ENCODE measurements around the gene TMEM229B. TPM values are rescaled to one million over a fixed set of nuclear protein-coding genes. Genes with fewer than 3 reads are reported as not detected.

Gene TMEM229B
- total and polyA plus RNA-seq, 2 experiments from 2014 or later: 18.3 to 25.6 TPM

DNA sequence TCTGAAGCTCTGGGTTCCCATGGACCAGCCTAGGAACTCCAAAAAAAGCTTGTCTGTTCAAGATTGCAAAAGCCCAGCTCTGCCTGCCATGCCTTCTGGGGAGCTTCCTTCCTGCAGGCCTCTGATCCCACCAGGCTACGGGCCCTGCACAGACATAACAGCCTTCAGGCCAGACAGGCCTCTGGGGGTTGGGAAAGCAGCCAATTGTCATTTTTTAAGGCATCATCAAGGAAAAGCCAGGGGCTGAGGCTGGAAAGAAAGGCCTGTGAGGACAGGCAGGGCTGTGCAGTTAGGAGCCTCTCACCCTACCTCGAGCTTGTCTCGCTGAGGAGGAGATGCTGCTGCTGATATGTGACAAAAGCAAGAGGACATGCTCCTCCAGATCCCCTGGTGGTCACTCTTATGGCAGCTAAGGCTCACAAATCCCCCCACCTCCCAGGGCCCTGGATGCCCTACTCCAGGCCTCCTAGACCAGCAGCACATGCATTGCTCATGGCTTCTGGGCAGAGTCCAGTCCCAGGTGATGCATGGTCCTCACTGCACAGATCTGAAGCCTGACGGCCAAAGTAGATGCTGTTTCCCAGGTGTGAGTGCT is 2.9 kb downstream of the TMEM229B start:
- no peak overlapping the region for H3K4me2 ChIP-seq
- H3K4me1 ChIP-seq (ENCODE audit: insufficient read depth): no peaks in the 10 kb centered on the region
- no peaks in the 10 kb centered on the region for H3K27me3 ChIP-seq
- H3K9me3 ChIP-seq (ENCODE audit: low read depth): no peaks in the 10 kb centered on the region
- TF ChIP-seq, protein P1, sequence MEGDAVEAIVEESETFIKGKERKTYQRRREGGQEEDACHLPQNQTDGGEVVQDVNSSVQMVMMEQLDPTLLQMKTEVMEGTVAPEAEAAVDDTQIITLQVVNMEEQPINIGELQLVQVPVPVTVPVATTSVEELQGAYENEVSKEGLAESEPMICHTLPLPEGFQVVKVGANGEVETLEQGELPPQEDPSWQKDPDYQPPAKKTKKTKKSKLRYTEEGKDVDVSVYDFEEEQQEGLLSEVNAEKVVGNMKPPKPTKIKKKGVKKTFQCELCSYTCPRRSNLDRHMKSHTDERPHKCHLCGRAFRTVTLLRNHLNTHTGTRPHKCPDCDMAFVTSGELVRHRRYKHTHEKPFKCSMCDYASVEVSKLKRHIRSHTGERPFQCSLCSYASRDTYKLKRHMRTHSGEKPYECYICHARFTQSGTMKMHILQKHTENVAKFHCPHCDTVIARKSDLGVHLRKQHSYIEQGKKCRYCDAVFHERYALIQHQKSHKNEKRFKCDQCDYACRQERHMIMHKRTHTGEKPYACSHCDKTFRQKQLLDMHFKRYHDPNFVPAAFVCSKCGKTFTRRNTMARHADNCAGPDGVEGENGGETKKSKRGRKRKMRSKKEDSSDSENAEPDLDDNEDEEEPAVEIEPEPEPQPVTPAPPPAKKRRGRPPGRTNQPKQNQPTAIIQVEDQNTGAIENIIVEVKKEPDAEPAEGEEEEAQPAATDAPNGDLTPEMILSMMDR (IDR thresholded peaks at IDR 0.05; ENCODE audit: poor library complexity): no peak
- TF ChIP-seq EZH2phosphoT487 (IDR thresholded peaks at IDR 0.05; ENCODE audit: low read depth, severe bottlenecking, unreplicated experiment): no peak
- no peaks in the 10 kb centered on the region for H3K36me3 ChIP-seq (replicated peaks; ENCODE audit: insufficient read depth, low read depth)
- DNase-seq (ENCODE audit: low spot score): peak; percentile 36
- H2AFZ ChIP-seq: no peak overlapping the region
- 67% methylated on average over 4 of the region's 4 CpGs for WGBS (ENCODE audit: low lambda C conversion rate, missing lambda C conversion rate)
- no peaks in the 10 kb centered on the region for H3K9me2 ChIP-seq (replicated peaks; ENCODE audit: insufficient read depth)
- no peaks in the 10 kb centered on the region for H3K79me2 ChIP-seq
- no peaks in the 10 kb centered on the region for H4K20me1 ChIP-seq (ENCODE audit: insufficient read depth, poor library complexity, severe bottlenecking)
- H3K4me3 ChIP-seq: no peak overlapping the region
- H3K27ac ChIP-seq: no peak overlapping the region

DNA sequence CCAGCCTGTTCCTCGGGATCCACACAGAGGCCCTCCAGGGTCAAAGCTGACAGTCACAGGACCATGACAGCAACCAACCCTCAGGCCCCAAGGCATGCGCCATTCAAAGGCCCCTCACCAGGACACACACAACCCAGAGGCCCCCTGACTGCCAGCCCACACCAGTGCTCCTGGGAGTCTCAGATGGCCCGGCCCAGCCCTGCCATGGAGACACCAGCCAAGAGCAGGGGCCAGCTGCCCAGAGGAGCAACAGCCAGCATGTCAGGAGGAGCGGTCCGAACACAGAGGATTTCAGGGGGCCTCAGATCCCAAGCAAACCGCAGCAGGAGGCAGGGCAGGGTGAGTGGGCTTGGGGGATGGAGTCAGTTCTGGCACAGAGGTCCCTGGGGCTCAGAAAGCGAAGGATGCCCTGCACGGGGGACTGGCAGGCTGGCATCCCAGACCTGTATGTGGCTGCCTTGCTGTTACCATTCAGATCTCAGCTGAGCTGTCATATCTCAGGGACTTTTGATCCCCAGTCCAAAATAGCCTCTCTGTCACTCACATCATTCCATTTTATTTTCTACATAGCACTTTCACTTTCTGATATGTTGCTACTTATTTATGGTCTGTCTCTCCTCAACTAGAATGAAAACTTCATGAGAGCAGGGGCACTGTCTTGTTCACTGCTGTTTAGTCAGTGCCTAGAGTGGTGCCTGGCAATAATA is 4.8 kb downstream of the TMEM229B start:
- H4K20me1 ChIP-seq (ENCODE audit: insufficient read depth, poor library complexity, severe bottlenecking): no peaks in the 10 kb centered on the region
- 88% methylated on average over 8 of the region's 8 CpGs for WGBS (ENCODE audit: low lambda C conversion rate, missing lambda C conversion rate)
- no peak overlapping the region for H3K4me3 ChIP-seq
- H3K9me2 ChIP-seq (replicated peaks; ENCODE audit: insufficient read depth): no peaks in the 10 kb centered on the region
- no peak for TF ChIP-seq EZH2 (IDR thresholded peaks at IDR 0.05; ENCODE audit: borderline replicate concordance)
- TF ChIP-seq, protein P1 (IDR thresholded peaks at IDR 0.05; ENCODE audit: poor library complexity): no peak
- no peak for TF ChIP-seq EZH2phosphoT487 (IDR thresholded peaks at IDR 0.05; ENCODE audit: low read depth, severe bottlenecking, unreplicated experiment)
- H3K9me3 ChIP-seq (ENCODE audit: low read depth): no peaks in the 10 kb centered on the region
- H3K27ac ChIP-seq: no peak overlapping the region
- no peak for DNase-seq (ENCODE audit: low spot score)
- no peak overlapping the region for H2AFZ ChIP-seq
- no peaks in the 10 kb centered on the region for H3K79me2 ChIP-seq
- H3K36me3 ChIP-seq (replicated peaks; ENCODE audit: insufficient read depth, low read depth): no peaks in the 10 kb centered on the region
- H3K4me1 ChIP-seq (ENCODE audit: insufficient read depth): no peaks in the 10 kb centered on the region
- no peak overlapping the region for H3K4me2 ChIP-seq
- no peaks in the 10 kb centered on the region for H3K27me3 ChIP-seq

DNA sequence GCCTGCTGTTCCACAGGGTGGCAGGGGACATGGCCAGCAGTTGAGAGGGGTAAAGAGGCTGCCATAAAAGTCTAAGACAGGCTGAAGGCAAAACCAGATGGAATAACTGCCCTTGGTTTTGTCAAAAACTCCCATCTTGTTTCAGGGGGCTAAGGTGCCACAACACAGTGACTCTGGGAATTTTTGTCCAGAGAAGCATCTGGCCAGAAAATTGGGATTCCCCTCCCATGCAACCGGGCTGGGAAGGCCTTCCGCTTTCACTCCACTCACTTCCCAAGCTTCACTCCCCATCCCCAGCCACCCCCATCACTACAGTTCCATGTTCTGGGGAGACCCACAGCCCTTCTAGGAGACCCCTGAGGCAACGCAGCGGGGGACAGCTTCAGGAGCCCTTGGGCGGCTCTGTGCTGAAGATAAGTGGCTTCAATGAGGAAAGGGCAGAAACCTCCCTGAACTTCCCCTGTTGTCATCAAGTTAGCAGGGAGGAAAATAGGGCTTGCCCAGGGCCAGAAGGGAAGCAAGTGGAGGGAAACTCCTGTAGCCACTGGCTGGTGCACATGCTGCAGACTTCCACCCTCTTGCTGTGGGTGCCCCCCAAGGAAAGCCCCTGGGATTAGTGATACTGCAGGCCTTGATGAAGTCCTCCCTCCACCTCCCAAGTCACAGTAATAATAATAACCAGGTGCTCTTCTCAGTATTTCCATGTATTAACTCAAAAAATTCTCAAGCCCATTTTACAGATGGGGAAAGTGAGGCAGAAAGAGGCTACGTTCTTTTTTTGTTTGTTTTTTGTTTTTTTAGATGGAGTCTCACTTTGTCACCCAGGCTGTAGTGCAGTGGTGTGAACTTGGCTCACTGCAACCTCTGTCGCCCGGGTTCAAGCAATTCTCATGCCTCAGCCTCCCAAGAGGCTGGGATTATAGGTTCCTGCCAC is 6.0 kb downstream of the TMEM229B start:
- Histone ChIP-seq H3K4me3 (no peak overlapping the region), H3K27me3 (no peaks in the 10 kb centered on the region), H3K79me2 (no peaks in the 10 kb centered on the region), H3K36me3 (replicated peaks; ENCODE audit: insufficient read depth, low read depth) (no peaks in the 10 kb centered on the region), H2AFZ (no peak overlapping the region), H3K9me3 (ENCODE audit: low read depth) (no peaks in the 10 kb centered on the region), H3K9me2 (replicated peaks; ENCODE audit: insufficient read depth) (no peaks in the 10 kb centered on the region), H4K20me1 (ENCODE audit: insufficient read depth, poor library complexity, severe bottlenecking) (no peaks in the 10 kb centered on the region), H3K4me1 (ENCODE audit: insufficient read depth) (no peaks in the 10 kb centered on the region), H3K4me2 (no peak overlapping the region), H3K27ac (no peak overlapping the region)
- 97% methylated on average over 8 of the region's 8 CpGs for WGBS (ENCODE audit: low lambda C conversion rate, missing lambda C conversion rate)
- no peak for TF ChIP-seq EZH2 (IDR thresholded peaks at IDR 0.05; ENCODE audit: borderline replicate concordance)
- TF ChIP-seq EZH2phosphoT487 (IDR thresholded peaks at IDR 0.05; ENCODE audit: low read depth, severe bottlenecking, unreplicated experiment): no peak
- TF ChIP-seq, protein P1 (IDR thresholded peaks at IDR 0.05; ENCODE audit: poor library complexity): no peak
- DNase-seq (ENCODE audit: low spot score): no peak
